Epithelial cell of prostate (primary cell): ENCODE results near the gene RNF152.

Experiments
- DNase-seq: peaks from one replicate; pipeline ENCODE4 v3.0.0-alpha.2; 2011; ENCODE audit warnings: low read depth, low spot score
- H3K27ac ChIP-seq: fragments of 450-650 bp; 2 replicates; pipeline ENCODE4 v1.5.1; 2017; ENCODE audit warnings: mild to moderate bottlenecking

RNF152 gene

GRCh38 chr18:61894751-61895524, 2.1 kb upstream of the RNF152 start:
- no peak for DNase-seq

GRCh38 chr18:61893971-61894750, 1.4 kb upstream of the RNF152 start:
- peak overlapping the region; percentile 57 for H3K27ac ChIP-seq
- DNase-seq, result no peak

More at GRCh38 chr18:61894751-61895524, 2.1 kb upstream of the RNF152 start:
- H3K27ac ChIP-seq, result peak overlapping the region; percentile 57

- no peak for DNase-seq
- peak overlapping the region; percentile 57 for H3K27ac ChIP-seq
These were observed 633 bp upstream of the RNF152 start for GRCh38 chr18:61893309-61893970.

- no peak for DNase-seq
- H3K27ac ChIP-seq, result peak overlapping the region; percentile 57
These were observed 913 bp downstream of the RNF152 start for GRCh38 chr18:61891894-61892293.

- peak overlapping the region; percentile 57 for H3K27ac ChIP-seq
These were observed 1.5 kb downstream of the RNF152 start for GRCh38 chr18:61891271-61891670.

GRCh38 chr18:61890344-61890743, 2.5 kb downstream of the RNF152 start:
- no peak overlapping the region for H3K27ac ChIP-seq
- no peak for DNase-seq

More at GRCh38 chr18:61891271-61891670, 1.5 kb downstream of the RNF152 start:
- peak; percentile 50 for DNase-seq

- no peak for DNase-seq
- H3K27ac ChIP-seq, result no peak overlapping the region
These were observed 3.3 kb downstream of the RNF152 start for GRCh38 chr18:61889541-61889940.

GRCh38 chr18:61888622-61889021, 4.2 kb downstream of the RNF152 start:
- no peak for DNase-seq
- H3K27ac ChIP-seq, result peak overlapping the region; percentile 30

GRCh38 chr18:61887838-61888237, 5.0 kb downstream of the RNF152 start:
- H3K27ac ChIP-seq, result peak overlapping the region; percentile 30
- DNase-seq, result no peak

- H3K27ac ChIP-seq, result peak overlapping the region; percentile 44
- no peak for DNase-seq
These were observed 9.3 kb downstream of the RNF152 start for GRCh38 chr18:61883547-61883946.

- peak overlapping the region; percentile 44 for H3K27ac ChIP-seq
- DNase-seq, result no peak
These were observed 10.4 kb downstream of the RNF152 start for GRCh38 chr18:61882296-61883004.

GRCh38 chr18:61876899-61877298, 15.9 kb downstream of the RNF152 start:
- H3K27ac ChIP-seq, result no peak overlapping the region
- no peak for DNase-seq

GRCh38 chr18:61870151-61870550, 22.7 kb downstream of the RNF152 start:
- no peak overlapping the region for H3K27ac ChIP-seq
- DNase-seq, result no peak

GRCh38 chr18:61869636-61870035, 23.2 kb downstream of the RNF152 start:
- no peak for DNase-seq
- no peak overlapping the region for H3K27ac ChIP-seq

GRCh38 chr18:61865466-61866175, 27.2 kb downstream of the RNF152 start:
- no peak overlapping the region for H3K27ac ChIP-seq
- DNase-seq, result no peak

- peak overlapping the region; percentile 20 for H3K27ac ChIP-seq
- no peak for DNase-seq
These were observed 31.4 kb downstream of the RNF152 start for GRCh38 chr18:61861372-61861771.

GRCh38 chr18:61860302-61860701, 32.5 kb downstream of the RNF152 start:
- no peak for DNase-seq

GRCh38 chr18:61859113-61859512, 33.7 kb downstream of the RNF152 start:
- no peak overlapping the region for H3K27ac ChIP-seq
- DNase-seq, result no peak

More at GRCh38 chr18:61860302-61860701, 32.5 kb downstream of the RNF152 start:
- H3K27ac ChIP-seq, result no peak overlapping the region

- no peak for DNase-seq
- H3K27ac ChIP-seq, result no peak overlapping the region
These were observed 36.1 kb downstream of the RNF152 start for GRCh38 chr18:61856678-61857077.
